Measurements from ENCODE around the gene ZBTB6. TPM values are rescaled to one million over a fixed set of nuclear protein-coding genes. Genes with fewer than 3 reads are reported as not detected.

Gene ZBTB6
- total and polyA plus RNA-seq, 2 of the 13 experiments (the other 11 are each of a cell fraction or from before 2014, with no cell fraction given), result 3.7 to 7.1 TPM

DNA sequence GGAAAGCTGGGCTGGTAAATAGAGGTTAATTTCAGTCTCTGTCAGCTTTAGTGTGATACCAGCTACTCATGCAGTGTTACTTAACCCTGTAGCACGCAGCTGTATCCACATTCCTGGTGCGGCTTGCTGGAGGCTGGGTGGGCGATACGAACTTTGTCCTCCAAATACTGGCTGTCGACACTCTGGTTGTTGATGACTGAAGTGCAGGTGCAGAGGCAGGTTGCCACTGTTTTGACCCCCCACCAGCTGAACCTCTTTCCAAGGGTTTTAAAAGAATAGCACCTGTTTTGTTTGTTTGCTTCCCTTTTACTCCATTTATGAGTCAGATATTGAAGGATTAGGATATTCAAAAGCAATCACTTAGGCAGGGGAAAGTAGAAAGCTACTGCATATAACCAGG lies 23.3 kb upstream of the ZBTB6 start (continued):
- TF ChIP-seq, protein P1, sequence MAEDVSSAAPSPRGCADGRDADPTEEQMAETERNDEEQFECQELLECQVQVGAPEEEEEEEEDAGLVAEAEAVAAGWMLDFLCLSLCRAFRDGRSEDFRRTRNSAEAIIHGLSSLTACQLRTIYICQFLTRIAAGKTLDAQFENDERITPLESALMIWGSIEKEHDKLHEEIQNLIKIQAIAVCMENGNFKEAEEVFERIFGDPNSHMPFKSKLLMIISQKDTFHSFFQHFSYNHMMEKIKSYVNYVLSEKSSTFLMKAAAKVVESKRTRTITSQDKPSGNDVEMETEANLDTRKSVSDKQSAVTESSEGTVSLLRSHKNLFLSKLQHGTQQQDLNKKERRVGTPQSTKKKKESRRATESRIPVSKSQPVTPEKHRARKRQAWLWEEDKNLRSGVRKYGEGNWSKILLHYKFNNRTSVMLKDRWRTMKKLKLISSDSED (CRISPR knock-in tag; IDR thresholded peaks at IDR 0.05), result no peak
- no peak for TF ChIP-seq HDAC6 (IDR thresholded peaks at IDR 0.05; ENCODE audit: low read depth, low read length)
- peak; percentile 93 for TF ChIP-seq FOXO1 (CRISPR knock-in tag; IDR thresholded peaks at IDR 0.05)
- TF ChIP-seq FOXA1 (IDR thresholded peaks at IDR 0.05), result no peak
- TF ChIP-seq FOXA1 (CRISPR knock-in tag; IDR thresholded peaks at IDR 0.05), result peak; percentile 51; the same call in 1 of the 2 replicates
- TF ChIP-seq, protein P2, sequence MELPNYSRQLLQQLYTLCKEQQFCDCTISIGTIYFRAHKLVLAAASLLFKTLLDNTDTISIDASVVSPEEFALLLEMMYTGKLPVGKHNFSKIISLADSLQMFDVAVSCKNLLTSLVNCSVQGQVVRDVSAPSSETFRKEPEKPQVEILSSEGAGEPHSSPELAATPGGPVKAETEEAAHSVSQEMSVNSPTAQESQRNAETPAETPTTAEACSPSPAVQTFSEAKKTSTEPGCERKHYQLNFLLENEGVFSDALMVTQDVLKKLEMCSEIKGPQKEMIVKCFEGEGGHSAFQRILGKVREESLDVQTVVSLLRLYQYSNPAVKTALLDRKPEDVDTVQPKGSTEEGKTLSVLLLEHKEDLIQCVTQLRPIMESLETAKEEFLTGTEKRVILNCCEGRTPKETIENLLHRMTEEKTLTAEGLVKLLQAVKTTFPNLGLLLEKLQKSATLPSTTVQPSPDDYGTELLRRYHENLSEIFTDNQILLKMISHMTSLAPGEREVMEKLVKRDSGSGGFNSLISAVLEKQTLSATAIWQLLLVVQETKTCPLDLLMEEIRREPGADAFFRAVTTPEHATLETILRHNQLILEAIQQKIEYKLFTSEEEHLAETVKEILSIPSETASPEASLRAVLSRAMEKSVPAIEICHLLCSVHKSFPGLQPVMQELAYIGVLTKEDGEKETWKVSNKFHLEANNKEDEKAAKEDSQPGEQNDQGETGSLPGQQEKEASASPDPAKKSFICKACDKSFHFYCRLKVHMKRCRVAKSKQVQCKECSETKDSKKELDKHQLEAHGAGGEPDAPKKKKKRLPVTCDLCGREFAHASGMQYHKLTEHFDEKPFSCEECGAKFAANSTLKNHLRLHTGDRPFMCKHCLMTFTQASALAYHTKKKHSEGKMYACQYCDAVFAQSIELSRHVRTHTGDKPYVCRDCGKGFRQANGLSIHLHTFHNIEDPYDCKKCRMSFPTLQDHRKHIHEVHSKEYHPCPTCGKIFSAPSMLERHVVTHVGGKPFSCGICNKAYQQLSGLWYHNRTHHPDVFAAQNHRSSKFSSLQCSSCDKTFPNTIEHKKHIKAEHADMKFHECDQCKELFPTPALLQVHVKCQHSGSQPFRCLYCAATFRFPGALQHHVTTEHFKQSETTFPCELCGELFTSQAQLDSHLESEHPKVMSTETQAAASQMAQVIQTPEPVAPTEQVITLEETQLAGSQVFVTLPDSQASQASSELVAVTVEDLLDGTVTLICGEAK (IDR thresholded peaks at IDR 0.05), result no peak
- TF ChIP-seq, protein P2 (CRISPR knock-in tag; IDR thresholded peaks at IDR 0.05), result no peak
- TF ChIP-seq ZNF569 (CRISPR knock-in tag; IDR thresholded peaks at IDR 0.05; ENCODE audit: borderline replicate concordance), result 0 out of 2 replicates have a peak, but pooled peaks have one; percentile 44
- TF ChIP-seq, protein P3, sequence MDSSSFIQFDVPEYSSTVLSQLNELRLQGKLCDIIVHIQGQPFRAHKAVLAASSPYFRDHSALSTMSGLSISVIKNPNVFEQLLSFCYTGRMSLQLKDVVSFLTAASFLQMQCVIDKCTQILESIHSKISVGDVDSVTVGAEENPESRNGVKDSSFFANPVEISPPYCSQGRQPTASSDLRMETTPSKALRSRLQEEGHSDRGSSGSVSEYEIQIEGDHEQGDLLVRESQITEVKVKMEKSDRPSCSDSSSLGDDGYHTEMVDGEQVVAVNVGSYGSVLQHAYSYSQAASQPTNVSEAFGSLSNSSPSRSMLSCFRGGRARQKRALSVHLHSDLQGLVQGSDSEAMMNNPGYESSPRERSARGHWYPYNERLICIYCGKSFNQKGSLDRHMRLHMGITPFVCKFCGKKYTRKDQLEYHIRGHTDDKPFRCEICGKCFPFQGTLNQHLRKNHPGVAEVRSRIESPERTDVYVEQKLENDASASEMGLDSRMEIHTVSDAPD (CRISPR knock-in tag; IDR thresholded peaks at IDR 0.05), result no peak
- peak; percentile 80 for TF ChIP-seq CEBPG (CRISPR knock-in tag; IDR thresholded peaks at IDR 0.05)
- no peak for TF ChIP-seq ZNF572 (CRISPR knock-in tag; IDR thresholded peaks at IDR 0.05)
- peak; percentile 48; the same call in 1 of the 2 replicates for TF ChIP-seq MIXL1 (CRISPR knock-in tag; IDR thresholded peaks at IDR 0.05)
- no peak for TF ChIP-seq ZSCAN25 (CRISPR knock-in tag; IDR thresholded peaks at IDR 0.05)
- TF ChIP-seq TAF1 (CRISPR knock-in tag; IDR thresholded peaks at IDR 0.05), result no peak
- TF ChIP-seq, protein P4, sequence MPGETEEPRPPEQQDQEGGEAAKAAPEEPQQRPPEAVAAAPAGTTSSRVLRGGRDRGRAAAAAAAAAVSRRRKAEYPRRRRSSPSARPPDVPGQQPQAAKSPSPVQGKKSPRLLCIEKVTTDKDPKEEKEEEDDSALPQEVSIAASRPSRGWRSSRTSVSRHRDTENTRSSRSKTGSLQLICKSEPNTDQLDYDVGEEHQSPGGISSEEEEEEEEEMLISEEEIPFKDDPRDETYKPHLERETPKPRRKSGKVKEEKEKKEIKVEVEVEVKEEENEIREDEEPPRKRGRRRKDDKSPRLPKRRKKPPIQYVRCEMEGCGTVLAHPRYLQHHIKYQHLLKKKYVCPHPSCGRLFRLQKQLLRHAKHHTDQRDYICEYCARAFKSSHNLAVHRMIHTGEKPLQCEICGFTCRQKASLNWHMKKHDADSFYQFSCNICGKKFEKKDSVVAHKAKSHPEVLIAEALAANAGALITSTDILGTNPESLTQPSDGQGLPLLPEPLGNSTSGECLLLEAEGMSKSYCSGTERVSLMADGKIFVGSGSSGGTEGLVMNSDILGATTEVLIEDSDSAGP (CRISPR knock-in tag; IDR thresholded peaks at IDR 0.05; ENCODE audit: borderline replicate concordance), result no peak
- TF ChIP-seq ZNF205 (CRISPR knock-in tag; IDR thresholded peaks at IDR 0.05), result 0 out of 2 replicates have a peak, but pooled peaks have one; percentile 58
- TF ChIP-seq, protein P5, sequence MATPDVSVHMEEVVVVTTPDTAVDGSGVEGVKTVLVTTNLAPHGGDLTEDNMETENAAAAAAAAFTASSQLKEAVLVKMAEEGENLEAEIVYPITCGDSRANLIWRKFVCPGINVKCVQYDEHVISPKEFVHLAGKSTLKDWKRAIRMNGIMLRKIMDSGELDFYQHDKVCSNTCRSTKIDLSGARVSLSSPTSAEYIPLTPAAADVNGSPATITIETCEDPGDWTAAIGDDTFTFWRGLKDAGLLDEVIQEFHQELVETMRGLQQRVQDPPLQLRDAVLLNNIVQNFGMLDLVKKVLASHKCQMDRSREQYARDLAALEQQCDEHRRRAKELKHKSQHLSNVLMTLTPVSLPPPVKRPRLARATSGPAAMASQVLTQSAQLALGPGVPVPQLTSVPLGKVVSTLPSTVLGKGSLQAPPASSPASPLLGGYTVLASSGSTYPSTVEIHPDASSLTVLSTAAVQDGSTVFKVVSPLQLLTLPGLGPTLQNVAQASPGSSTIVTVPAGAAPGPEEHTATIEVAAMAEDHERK (CRISPR knock-in tag; IDR thresholded peaks at IDR 0.05; ENCODE audit: low read depth), result no peak

All from HepG2 (cell line).